ENCODE measurements around the gene INSIG1. TPM values are rescaled to one million over a fixed set of nuclear protein-coding genes. Genes with fewer than 3 reads are reported as not detected.

The INSIG1 gene
- 72.2 TPM for total RNA-seq
- polyA plus RNA-seq = 38.1 TPM

DNA sequence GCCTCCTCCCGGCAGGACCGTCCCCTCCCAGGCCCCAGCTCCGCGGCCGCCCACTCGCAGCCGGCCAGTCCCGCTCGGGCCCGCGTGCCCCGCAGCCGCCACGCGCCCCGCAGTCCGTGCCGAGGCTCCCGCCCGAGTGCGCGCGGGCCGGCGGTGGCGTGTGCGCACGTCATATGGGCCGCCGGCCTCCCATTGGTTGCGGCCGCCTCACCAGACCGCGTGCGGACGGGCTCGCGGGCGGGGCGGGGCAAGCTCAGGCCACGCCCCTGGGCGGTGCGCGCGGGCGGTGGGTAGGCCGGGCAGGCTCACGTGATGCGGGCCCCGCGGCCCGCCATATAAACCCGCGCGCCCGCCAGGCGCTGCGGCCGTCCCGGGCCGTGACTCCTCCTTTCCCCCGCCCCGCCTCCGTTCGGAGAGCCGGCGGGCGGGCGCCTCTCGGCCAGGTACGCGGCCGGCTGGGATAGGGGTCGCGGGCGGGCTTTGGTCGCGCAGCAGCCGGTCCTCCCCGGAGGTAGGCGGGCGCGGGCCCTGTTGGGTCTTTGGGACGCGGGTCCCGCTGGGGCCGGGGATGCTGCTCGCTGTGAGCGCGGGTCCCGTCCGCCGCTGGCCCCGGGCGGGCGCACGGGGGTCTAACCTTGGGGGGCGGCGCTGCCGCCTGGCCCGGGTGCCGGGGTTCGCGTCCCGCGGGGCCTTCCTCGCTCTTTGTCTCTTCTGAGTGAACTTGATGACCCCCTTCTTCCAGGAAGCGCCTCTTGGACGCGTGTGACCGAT, at the start of gene INSIG1:
INSIG1 (plus strand) TSS at position 362 of the 771 bp plus-strand sequence; CDS start at position 770, 408 bp downstream.
- under 1% methylated on average over 110 of the region's 111 CpGs for WGBS
- no peaks in the 10 kb centered on the region for H3K36me3 ChIP-seq (ENCODE audit: insufficient read depth)
- DNase-seq (ENCODE audit: extremely low spot score) = peak; percentile 75
- H3K27ac ChIP-seq (ENCODE audit: low read depth) = peak within 1 kb of the TSS; percentile 86
- H3K4me3 ChIP-seq (ENCODE audit: low read depth, low read length) = peak within 1 kb of the TSS; percentile 87
- no peaks in the 10 kb centered on the region for H3K4me1 ChIP-seq (ENCODE audit: insufficient read depth)

DNA sequence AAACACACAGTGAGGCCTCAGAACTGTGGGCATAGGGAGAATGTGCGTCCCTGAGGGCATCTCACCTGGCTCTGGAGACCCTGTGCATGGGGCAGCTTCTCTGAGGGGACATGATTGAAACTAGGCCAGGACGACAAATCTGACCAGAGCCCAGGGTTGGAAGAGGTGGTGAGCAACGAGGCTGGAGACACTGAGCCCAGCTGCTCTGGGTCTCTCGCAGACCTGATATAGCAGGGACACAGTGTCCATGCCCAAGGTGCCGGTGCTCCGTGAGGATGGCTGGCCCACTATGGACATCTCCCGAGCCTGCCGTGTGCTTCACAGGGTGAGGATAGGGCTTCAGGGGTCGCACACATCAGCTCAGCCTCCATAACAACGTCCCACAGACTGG, 49.3 kb upstream of the INSIG1 start:
- no peaks in the 10 kb centered on the region for H3K4me1 ChIP-seq (ENCODE audit: insufficient read depth)
- H3K27ac ChIP-seq (ENCODE audit: low read depth) = no peak overlapping the region
- no peaks in the 10 kb centered on the region for H3K36me3 ChIP-seq (ENCODE audit: insufficient read depth)
- DNase-seq (ENCODE audit: extremely low spot score) = no peak
- 79% methylated on average over 10 of the region's 10 CpGs for WGBS
- no peak overlapping the region for H3K4me3 ChIP-seq (ENCODE audit: low read depth, low read length)

DNA sequence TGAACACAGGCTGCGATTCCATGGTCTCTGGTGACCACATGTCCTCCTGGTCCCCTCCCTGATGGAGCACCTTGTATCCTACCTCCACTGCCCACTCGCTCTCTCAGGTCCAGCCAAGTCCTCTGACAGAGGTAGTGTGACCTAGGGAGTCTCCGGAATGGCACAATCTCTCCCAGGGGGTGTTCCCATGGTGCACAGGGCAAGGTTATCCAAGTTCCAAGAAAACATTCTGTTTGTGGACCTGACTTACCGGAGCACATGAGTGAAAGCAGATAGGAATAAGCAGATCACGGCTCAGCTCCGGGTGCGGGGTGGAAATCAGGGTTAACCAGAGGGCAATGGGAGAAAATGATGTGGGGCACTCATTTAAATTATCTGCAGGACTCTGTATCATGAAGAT, 45.8 kb upstream of the INSIG1 start:
- H3K4me3 ChIP-seq (ENCODE audit: low read depth, low read length) = no peak overlapping the region
- H3K4me1 ChIP-seq (ENCODE audit: insufficient read depth) = no peaks in the 10 kb centered on the region
- DNase-seq (ENCODE audit: extremely low spot score) = no peak
- no peak overlapping the region for H3K27ac ChIP-seq (ENCODE audit: low read depth)
- H3K36me3 ChIP-seq (ENCODE audit: insufficient read depth) = no peaks in the 10 kb centered on the region
- 66% methylated on average over 7 of the region's 7 CpGs for WGBS

DNA sequence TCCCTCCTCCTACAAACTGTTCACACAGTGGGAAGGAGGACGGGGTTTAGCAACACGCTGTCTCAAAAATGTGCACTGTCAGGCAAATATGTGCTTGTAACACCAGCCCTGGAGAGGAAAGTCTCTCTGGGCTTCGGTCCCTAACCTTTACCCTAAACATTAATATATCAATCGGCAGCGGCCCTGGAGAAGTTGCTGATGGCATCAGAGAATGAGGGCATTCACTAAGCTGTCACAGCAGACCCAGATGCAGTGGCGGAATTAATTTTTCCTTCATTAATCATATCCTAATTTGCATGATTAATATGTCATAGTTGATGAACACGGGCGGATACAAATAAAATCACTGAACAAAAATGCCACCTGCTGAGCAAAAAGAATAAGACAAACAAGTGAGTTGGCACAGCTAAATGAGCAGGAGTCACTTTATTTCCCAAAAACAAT, 45.2 kb upstream of the INSIG1 start:
- WGBS = 54% methylated on average over 8 of the region's 8 CpGs
- no peak for DNase-seq (ENCODE audit: extremely low spot score)
- H3K27ac ChIP-seq (ENCODE audit: low read depth) = no peak overlapping the region
- H3K36me3 ChIP-seq (ENCODE audit: insufficient read depth) = no peaks in the 10 kb centered on the region
- H3K4me3 ChIP-seq (ENCODE audit: low read depth, low read length) = no peak overlapping the region
- H3K4me1 ChIP-seq (ENCODE audit: insufficient read depth) = no peaks in the 10 kb centered on the region

DNA sequence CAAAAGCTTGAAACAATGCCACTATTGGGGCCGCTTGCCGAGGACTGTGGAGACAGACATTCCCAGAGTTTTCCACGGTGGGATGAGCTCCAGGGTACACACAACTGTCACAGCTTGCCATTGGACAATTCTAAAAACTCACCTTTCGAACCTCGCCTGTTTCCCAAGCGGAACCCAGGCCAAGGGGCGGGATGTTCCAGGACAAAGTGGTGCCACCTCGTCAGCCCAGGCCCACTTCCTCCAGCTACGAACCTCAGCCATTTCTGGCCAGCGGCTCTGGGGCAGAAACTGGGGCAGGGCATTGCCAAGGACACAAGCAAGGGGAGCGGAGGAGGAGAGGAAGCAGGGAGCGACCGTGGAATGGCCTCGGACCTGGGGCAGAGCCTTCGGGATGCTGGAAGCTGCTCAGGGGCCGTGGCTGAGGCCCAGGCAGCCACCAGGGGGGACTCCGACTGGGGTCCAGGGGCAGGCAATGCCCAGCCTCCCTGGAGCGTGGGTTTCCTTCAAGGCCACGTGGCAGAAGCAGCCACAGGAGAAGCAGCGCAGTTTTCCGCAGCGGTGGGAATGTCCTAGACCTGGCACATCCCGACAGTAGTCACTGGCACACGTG, 44.7 kb upstream of the INSIG1 start:
- 80% methylated on average over 24 of the region's 24 CpGs for WGBS
- no peak for DNase-seq (ENCODE audit: extremely low spot score)
- Histone ChIP-seq H3K4me1 (ENCODE audit: insufficient read depth) (no peaks in the 10 kb centered on the region), H3K4me3 (ENCODE audit: low read depth, low read length) (no peak overlapping the region), H3K36me3 (ENCODE audit: insufficient read depth) (no peaks in the 10 kb centered on the region), H3K27ac (ENCODE audit: low read depth) (no peak overlapping the region)

DNA sequence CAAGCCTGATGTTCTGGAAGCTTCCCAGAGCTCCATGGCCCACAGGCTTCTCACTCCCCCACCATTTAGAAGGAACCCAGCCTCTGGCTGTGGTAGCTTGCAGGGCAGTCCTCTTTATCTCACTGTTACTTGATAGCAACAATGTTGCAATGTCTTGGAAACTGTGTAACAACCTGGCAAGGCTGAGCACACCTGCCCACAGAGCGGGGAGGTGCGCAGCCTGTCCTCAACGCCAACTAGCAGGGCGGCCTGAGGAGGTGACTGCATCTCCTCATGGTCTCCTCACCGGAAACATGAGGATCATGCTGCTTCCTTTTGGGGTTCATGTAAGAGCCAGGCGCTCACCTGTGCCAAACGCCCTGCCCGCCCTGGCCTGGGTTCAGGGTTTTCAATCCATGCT, 43.7 kb upstream of the INSIG1 start:
- DNase-seq (ENCODE audit: extremely low spot score) = no peak
- 97% methylated on average over 8 of the region's 8 CpGs for WGBS
- H3K4me3 ChIP-seq (ENCODE audit: low read depth, low read length) = no peak overlapping the region
- no peaks in the 10 kb centered on the region for H3K4me1 ChIP-seq (ENCODE audit: insufficient read depth)
- no peak overlapping the region for H3K27ac ChIP-seq (ENCODE audit: low read depth)
- no peaks in the 10 kb centered on the region for H3K36me3 ChIP-seq (ENCODE audit: insufficient read depth)

DNA sequence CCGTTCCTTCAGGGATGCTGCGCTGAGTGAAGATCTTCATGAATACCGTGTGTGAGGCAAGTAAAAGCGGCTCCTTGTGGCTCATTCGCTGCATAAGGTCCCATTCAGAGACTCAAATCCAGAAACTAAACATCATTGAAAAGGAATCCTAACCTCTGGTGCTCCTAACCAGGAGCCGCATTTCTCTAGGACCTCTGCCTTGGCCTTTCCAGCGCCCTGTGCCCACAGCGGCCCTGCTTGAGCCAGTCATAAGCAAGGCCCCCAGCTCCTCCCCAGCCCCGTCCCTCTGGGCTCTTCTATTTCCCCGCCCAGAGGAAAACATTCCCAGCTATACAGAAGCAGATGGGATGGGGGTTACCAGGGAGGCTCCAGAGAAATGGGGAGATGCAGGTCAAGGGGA, 42.6 kb upstream of the INSIG1 start:
- Histone ChIP-seq H3K36me3 (ENCODE audit: insufficient read depth) (no peaks in the 10 kb centered on the region), H3K4me1 (ENCODE audit: insufficient read depth) (no peaks in the 10 kb centered on the region), H3K27ac (ENCODE audit: low read depth) (no peak overlapping the region), H3K4me3 (ENCODE audit: low read depth, low read length) (no peak overlapping the region)
- WGBS = 91% methylated on average over 10 of the region's 10 CpGs
- no peak for DNase-seq (ENCODE audit: extremely low spot score)

DNA sequence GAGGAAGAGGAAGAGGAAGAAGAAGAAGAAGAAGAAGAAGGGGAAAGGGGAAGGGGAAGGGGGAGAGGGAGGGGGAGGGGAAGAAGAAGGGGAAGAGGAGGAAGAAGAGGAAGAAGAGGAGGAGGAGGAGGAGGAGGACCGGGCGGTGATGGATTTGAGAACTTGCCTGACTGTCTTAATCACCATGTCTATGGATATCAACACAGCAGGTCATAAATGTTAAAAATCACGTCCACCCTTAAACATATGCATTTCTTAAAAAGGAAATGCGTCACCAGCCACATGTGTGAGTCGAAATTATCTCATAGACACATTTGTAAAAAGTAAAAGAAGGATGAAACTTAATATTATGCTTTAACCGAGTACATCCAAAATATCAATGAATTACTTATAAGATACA, 42.1 kb upstream of the INSIG1 start:
- 65% methylated on average over 6 of the region's 6 CpGs for WGBS
- Histone ChIP-seq H3K4me1 (ENCODE audit: insufficient read depth) (no peaks in the 10 kb centered on the region), H3K27ac (ENCODE audit: low read depth) (no peak overlapping the region), H3K4me3 (ENCODE audit: low read depth, low read length) (no peak overlapping the region), H3K36me3 (ENCODE audit: insufficient read depth) (no peaks in the 10 kb centered on the region)
- no peak for DNase-seq (ENCODE audit: extremely low spot score)

DNA sequence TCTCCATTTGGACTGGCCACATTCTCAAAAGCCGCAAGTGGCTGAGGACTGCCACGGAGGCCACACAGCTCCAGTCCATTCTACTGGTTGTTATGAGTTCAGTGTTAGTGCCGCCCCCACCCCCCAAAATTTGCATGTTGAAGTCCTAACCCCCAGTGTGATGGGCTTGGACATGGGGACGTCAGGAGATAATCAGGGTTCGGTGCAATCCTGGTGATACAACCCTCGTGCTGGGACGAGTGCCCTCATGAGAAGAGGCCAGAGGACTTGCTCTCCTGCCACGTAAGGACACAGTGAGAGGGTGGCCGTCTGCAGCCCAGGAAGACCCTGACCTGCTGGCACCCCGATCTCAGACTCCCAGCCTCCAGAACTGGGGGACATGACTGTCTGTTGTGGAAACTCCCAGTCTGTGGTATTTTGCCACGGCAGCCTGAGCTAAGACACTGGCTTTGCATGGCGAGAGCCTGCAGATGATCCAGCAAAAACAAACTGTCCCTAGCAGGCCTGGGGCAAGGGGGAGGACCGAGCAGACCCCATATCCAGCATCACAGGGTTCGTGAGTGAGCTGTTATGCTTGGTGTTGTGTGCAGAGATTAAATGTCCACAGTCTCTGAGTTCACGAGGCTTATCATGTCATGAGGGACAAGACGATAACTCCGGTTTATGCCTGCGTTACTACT, 41.5 kb upstream of the INSIG1 start:
- no peak overlapping the region for H3K4me3 ChIP-seq (ENCODE audit: low read depth, low read length)
- no peaks in the 10 kb centered on the region for H3K4me1 ChIP-seq (ENCODE audit: insufficient read depth)
- WGBS = 79% methylated on average over 18 of the region's 18 CpGs
- H3K36me3 ChIP-seq (ENCODE audit: insufficient read depth) = no peaks in the 10 kb centered on the region
- H3K27ac ChIP-seq (ENCODE audit: low read depth) = no peak overlapping the region
- DNase-seq (ENCODE audit: extremely low spot score) = no peak

DNA sequence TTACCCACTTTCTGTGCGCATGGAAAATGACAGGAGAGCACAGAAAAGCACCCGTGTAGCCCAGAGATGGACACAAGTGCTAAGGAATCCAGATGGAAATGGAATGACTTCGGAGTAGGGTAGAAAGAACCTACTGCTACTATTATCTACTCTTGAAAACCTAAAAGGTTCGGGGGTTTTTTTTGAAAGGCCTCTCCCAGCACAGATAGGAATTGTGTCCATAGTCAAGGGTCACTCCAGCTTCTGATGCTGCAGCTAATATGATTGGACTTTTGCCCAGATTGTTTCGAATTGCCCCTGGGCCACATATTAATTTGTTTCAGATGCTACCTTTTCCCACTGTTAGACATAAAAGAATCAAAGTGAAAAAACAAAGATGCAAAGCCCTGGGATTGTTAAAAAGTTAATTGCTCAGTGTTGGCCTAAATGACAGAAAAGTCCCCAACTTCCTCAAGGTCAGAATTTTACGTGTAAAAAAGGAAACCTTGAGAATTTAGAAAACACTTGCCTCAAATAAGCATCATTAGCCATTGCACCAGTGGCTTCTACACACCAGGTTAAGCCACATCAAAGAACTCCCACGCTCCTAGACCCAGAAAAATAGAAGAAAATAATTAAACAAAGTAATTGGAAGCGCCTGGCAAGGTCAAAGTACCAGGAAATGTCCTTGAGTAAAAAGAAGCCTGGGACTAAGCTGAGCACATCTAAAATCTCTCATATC, 40.8 kb upstream of the INSIG1 start:
- WGBS = 67% methylated on average over 8 of the region's 8 CpGs
- H3K4me3 ChIP-seq (ENCODE audit: low read depth, low read length) = no peak overlapping the region
- no peak overlapping the region for H3K27ac ChIP-seq (ENCODE audit: low read depth)
- H3K4me1 ChIP-seq (ENCODE audit: insufficient read depth) = no peaks in the 10 kb centered on the region
- DNase-seq (ENCODE audit: extremely low spot score) = no peak
- H3K36me3 ChIP-seq (ENCODE audit: insufficient read depth) = no peaks in the 10 kb centered on the region

DNA sequence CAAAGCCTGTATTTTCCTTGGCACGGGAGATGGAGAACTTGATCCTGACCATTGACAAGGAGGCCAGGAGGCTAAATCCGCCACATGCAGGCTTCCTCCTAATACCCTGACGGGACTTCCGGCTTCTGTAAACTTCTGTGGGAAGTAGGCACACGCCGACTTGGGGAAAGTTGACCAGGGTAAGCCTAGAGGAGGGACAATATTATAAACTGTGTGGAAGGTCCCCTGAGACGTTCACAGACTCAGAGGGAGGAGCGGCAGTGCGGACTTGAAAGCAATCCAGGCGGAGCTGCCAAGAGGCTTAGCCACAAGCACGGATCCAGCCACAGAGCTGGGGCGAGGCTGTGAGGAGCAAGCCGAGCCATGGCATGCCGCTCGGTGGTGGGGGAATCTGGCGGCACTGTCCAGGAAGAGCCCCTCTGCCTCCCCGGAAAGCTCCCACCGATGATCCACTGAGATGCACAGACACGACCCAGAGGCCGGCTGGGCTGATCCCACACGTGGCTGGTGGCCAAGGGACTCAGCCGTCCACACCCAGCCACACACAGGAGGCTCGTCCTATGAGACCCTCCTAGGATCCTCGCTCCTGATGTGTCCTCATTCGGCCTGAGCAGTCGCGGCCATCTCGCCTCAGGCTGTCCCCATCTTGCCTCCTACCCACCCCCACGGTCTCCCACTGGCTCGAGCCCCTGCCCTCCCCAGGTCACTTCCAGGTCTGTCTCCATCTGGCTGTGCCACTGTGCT, 40.0 kb upstream of the INSIG1 start:
- Histone ChIP-seq H3K27ac (ENCODE audit: low read depth) (peak overlapping the region; percentile 74), H3K36me3 (ENCODE audit: insufficient read depth) (no peaks in the 10 kb centered on the region), H3K4me3 (ENCODE audit: low read depth, low read length) (no peak overlapping the region), H3K4me1 (ENCODE audit: insufficient read depth) (no peaks in the 10 kb centered on the region)
- no peak for DNase-seq (ENCODE audit: extremely low spot score)
- WGBS = 45% methylated on average over 30 of the region's 30 CpGs

DNA sequence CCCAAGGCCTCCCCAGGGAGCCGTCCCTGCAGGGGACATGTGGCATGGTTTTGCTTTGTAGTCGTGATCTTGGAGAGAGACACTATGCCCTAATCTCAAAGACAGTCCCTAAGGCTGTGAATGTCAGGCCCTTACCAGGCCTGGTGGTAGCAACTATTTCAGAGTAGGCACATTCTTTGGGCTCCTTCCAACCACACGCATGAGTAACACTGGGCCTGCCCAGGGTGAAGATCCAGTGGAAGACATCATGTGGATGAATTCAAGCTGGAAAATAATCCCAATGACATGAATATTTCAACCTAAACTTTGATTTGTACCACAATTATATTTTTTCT, 39.5 kb upstream of the INSIG1 start:
- Histone ChIP-seq H3K4me3 (ENCODE audit: low read depth, low read length) (no peak overlapping the region), H3K36me3 (ENCODE audit: insufficient read depth) (no peaks in the 10 kb centered on the region), H3K4me1 (ENCODE audit: insufficient read depth) (no peaks in the 10 kb centered on the region), H3K27ac (ENCODE audit: low read depth) (peak overlapping the region; percentile 74)
- 31% methylated on average over 3 of the region's 3 CpGs for WGBS
- DNase-seq (ENCODE audit: extremely low spot score) = no peak

DNA sequence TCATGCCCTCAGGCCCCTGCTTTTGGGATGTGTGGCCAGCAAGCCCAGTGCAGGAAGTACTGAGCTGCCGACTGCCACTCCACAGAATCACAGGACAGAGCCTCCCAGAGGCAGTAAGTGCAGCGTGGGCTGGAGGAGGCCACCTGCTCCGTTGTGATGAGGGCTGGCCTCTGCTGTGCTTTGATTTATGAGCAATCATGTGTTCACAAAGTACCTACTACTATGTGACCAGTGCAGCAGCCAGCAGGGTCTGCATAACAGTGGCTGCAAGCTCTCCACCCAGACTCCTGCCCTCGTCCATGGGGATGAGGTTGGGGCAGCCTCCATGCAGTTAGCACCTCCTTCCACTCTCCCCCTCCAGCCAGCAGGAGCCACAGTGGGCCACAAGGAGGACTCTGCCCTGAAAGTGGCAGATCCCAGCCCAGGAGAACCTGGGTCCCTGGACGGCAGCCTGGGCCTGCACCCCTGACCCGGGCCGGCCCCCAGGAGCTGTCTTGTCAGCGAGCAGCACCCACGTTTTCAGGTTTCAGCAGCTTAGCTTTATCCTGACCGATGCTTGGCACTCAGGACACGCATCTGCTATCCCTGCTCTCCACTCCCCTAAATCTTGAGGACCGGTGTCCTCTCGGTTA, 37.7 kb upstream of the INSIG1 start:
- Histone ChIP-seq H3K27ac (ENCODE audit: low read depth) (no peak overlapping the region), H3K4me1 (ENCODE audit: insufficient read depth) (no peaks in the 10 kb centered on the region), H3K4me3 (ENCODE audit: low read depth, low read length) (no peak overlapping the region), H3K36me3 (ENCODE audit: insufficient read depth) (no peaks in the 10 kb centered on the region)
- DNase-seq (ENCODE audit: extremely low spot score) = no peak
- WGBS = 83% methylated on average over 13 of the region's 13 CpGs

Data from urinary bladder (tissue), 4 donors.